ENCODE data around the gene FGF5. TPM values are rescaled to one million over a fixed set of nuclear protein-coding genes. Genes with fewer than 3 reads are reported as not detected.

Gene FGF5
- total RNA-seq, 1 donor from 2014 or later: 0.07 TPM

DNA sequence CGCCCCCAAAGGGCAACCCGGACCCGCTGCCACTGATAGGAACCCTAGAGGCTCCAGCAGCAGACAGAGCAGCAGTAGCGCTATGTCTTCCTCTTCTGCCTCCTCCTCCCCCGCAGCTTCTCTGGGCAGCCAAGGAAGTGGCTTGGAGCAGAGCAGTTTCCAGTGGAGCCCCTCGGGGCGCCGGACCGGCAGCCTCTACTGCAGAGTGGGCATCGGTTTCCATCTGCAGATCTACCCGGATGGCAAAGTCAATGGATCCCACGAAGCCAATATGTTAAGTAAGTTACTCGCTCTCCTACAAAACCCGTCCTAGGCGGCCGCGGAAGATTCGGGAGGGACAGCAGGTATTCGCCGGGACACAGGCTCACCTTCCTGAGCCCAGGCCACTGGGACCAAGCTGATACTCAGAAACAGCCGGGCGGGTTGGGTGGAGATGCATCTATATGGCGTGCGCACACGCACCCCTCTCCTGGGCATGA lies 477 bp downstream of the FGF5 start:
- H3K9me3 Mint-ChIP-seq: no peaks in the 10 kb centered on the region
- TF ChIP-seq, protein P1, sequence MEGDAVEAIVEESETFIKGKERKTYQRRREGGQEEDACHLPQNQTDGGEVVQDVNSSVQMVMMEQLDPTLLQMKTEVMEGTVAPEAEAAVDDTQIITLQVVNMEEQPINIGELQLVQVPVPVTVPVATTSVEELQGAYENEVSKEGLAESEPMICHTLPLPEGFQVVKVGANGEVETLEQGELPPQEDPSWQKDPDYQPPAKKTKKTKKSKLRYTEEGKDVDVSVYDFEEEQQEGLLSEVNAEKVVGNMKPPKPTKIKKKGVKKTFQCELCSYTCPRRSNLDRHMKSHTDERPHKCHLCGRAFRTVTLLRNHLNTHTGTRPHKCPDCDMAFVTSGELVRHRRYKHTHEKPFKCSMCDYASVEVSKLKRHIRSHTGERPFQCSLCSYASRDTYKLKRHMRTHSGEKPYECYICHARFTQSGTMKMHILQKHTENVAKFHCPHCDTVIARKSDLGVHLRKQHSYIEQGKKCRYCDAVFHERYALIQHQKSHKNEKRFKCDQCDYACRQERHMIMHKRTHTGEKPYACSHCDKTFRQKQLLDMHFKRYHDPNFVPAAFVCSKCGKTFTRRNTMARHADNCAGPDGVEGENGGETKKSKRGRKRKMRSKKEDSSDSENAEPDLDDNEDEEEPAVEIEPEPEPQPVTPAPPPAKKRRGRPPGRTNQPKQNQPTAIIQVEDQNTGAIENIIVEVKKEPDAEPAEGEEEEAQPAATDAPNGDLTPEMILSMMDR (IDR thresholded peaks at IDR 0.05; ENCODE audit: unreplicated experiment): no peak
- H3K27me3 Mint-ChIP-seq (ENCODE audit: low read depth): peaks cover 100% of the 10 kb centered on the region
- peaks cover 26% of the 10 kb centered on the region for H3K4me1 Mint-ChIP-seq
- H3K36me3 Mint-ChIP-seq: no peaks in the 10 kb centered on the region
- DNase-seq (ENCODE audit: low spot score in 2 of 2, unreplicated experiment in 2 of 2): no peak
- H3K4me3 Mint-ChIP-seq: peak overlapping the region; percentile 78
- H3K27ac Mint-ChIP-seq: no peak overlapping the region

DNA sequence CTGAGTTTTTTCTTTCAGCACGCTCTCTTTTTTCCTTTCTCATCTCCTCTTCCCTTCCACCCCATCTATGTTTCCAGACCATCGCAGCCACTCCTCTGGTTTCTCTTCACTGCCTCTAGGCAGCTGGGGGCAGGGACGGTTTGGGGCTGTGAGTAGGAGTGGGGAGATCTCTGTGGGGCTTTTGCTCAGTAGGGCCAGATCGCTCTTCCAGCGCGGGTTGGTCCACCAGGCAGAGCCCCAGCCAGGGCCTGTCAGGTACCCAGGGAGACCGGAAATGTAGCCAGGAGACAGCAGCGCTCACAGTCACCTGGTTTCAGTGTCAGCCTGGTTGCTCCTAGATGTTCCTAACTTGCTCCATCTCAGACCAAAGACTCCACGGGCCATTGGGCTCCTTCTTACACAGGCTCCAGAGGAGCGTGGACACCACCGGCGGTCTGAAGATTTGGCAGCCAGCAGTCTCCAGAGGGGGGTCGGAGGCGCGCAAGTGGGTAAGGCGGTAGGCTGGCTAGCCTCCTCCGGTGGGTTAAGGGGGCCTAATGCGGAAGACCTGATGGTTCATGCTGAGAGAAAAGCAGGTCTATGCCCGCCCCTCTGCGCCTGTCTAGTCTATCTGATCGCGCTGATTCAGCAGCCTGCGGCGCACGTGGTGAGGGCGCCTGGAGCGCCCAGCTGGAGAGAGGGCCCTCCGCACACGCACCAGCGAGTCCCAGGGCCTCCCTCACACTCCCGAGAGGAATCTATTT lies 1.8 kb downstream of the FGF5 start:
- H3K4me1 Mint-ChIP-seq: peaks cover 26% of the 10 kb centered on the region
- no peak for DNase-seq (ENCODE audit: low spot score in 2 of 2, unreplicated experiment in 2 of 2)
- H3K36me3 Mint-ChIP-seq: no peaks in the 10 kb centered on the region
- TF ChIP-seq, protein P1 (IDR thresholded peaks at IDR 0.05; ENCODE audit: unreplicated experiment): no peak
- H3K27ac Mint-ChIP-seq: no peak overlapping the region
- H3K4me3 Mint-ChIP-seq: no peak overlapping the region
- H3K9me3 Mint-ChIP-seq: no peaks in the 10 kb centered on the region
- H3K27me3 Mint-ChIP-seq (ENCODE audit: low read depth): peaks cover 94% of the 10 kb centered on the region

DNA sequence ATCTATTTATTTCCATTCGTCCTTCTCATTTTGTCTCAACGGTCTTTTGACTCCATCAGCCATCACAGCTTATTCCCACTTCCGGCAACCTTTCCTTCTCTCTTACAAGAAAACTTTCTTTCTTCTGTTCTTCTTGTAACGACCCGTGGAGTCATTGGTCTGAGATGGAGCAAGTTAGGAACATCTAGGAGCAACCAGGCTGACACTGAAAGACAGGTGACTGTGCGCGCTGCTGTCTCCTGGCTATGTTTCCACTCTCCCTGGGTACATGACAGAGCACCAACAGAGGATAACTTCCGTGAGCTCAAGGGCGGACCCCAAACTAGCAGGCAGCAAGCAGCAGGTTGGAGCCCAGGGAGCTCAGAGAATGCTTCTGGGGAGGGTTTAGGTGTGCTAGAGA lies 2.5 kb downstream of the FGF5 start:
- Mint-ChIP-seq H3K27me3 (ENCODE audit: low read depth) (peaks cover 93% of the 10 kb centered on the region), H3K36me3 (no peaks in the 10 kb centered on the region), H3K9me3 (no peaks in the 10 kb centered on the region), H3K27ac (no peak overlapping the region), H3K4me3 (no peak overlapping the region), H3K4me1 (peaks cover 22% of the 10 kb centered on the region)
- no peak for DNase-seq (ENCODE audit: low spot score in 2 of 2, unreplicated experiment in 2 of 2)
- TF ChIP-seq, protein P1 (IDR thresholded peaks at IDR 0.05; ENCODE audit: unreplicated experiment): no peak

DNA sequence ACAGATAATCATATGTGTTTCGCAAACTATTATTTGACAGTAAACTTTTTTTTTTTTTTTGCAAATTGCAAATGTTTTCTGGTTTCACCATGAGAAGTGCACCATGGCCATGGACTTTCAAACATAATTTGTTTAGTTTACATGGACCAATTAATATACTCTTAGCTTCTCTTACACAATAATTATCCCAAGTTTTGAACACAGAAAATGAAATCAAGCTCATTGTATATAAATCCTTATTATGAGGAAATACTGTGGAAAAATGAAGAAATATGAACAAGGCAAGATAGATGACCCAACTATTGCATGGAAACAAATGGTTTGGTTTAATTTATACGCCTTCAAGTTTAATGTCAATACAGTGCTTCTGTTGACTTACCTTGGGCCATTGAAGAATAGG lies 3.9 kb downstream of the FGF5 start:
- DNase-seq (ENCODE audit: low spot score in 2 of 2, unreplicated experiment in 2 of 2): no peak
- H3K36me3 Mint-ChIP-seq: no peaks in the 10 kb centered on the region
- H3K27ac Mint-ChIP-seq: no peak overlapping the region
- TF ChIP-seq, protein P1 (IDR thresholded peaks at IDR 0.05; ENCODE audit: unreplicated experiment): no peak
- no peaks in the 10 kb centered on the region for H3K9me3 Mint-ChIP-seq
- H3K27me3 Mint-ChIP-seq (ENCODE audit: low read depth): peaks cover 89% of the 10 kb centered on the region
- H3K4me3 Mint-ChIP-seq: no peak overlapping the region
- peaks cover 18% of the 10 kb centered on the region for H3K4me1 Mint-ChIP-seq

DNA sequence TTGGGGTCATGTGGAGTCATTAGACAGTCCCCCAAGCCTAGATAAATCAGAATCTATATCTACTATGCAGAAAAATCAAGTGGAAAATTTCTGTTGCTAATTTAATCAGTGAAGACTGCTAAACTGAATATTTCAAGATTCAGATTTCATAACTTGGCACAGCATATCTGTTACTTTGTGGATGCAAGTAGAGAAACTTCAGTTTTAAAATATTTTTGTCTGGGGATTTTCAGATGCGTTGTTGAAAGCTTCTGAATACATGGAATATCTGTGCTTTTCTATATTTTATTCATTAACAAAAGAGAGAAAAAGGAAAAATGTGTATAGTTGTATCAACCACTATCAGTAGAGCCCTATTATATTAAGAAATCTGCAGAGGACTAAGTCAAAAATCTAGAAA lies 4.4 kb downstream of the FGF5 start:
- H3K27me3 Mint-ChIP-seq (ENCODE audit: low read depth): peaks cover 85% of the 10 kb centered on the region
- H3K27ac Mint-ChIP-seq: no peak overlapping the region
- no peak overlapping the region for H3K4me3 Mint-ChIP-seq
- peaks cover 12% of the 10 kb centered on the region for H3K4me1 Mint-ChIP-seq
- TF ChIP-seq, protein P1 (IDR thresholded peaks at IDR 0.05; ENCODE audit: unreplicated experiment): no peak
- no peaks in the 10 kb centered on the region for H3K9me3 Mint-ChIP-seq
- no peak for DNase-seq (ENCODE audit: low spot score in 2 of 2, unreplicated experiment in 2 of 2)
- no peaks in the 10 kb centered on the region for H3K36me3 Mint-ChIP-seq

All from mesothelial cell of epicardium (in vitro differentiated cells).